K562 (cell line): ENCODE results near the gene NRXN3. TPM values are rescaled to one million over a fixed set of nuclear protein-coding genes. Genes with fewer than 3 reads are reported as not detected.

Experiments
- ATAC-seq: fragments of 200-7000 bp; cut with Tn5 transposase; 3 replicates; pipeline ENCODE4 v1.9.1; 2020; ENCODE audit warnings: moderate library complexity
- BruUV-seq: library from RNA; stranded (reverse); fragments of 400-500 nt; replicated peaks from 2 replicates; lab custom pipeline; 2021; lab: Mats Ljungman, UMichigan
- CTCF ChIA-PET: fragments of 300-600 bp; formaldehyde crosslinking; extraction: SDS; loops from one replicate; lab custom pipeline; 2021; ENCODE audit warnings: low intra/inter-chr PET ratio; lab: Yijun Ruan, JAX
- POLR2A ChIA-PET: fragments of 300-600, 350-650 bp; sonication (Branson Sonifier 250); formaldehyde crosslinking; extraction: SDS; loops from one replicate; lab custom pipeline; 2021; ENCODE audit warnings: antibody characterized with exemption, inconsistent platforms; lab: Yijun Ruan, JAX
- DNase-seq, 4 experiments: peaks; one replicate each; pipeline versions ENCODE4 v3.0.0 to v3.0.0-alpha.2; 2011 to 2018; ENCODE audit warnings: low spot score in 3 of 4, mixed read lengths in 3 of 4; ENCODE audit errors: extremely low read depth in 1 of 4
- FAIRE-seq: peaks from 2 replicates; lab custom pipeline; 2011; peaks lifted over from hg19 to GRCh38; lab: Jason Lieb, UNC
- H2AFZ ChIP-seq: 2 replicates; pipeline ENCODE4 v1.6.0; 2011; ENCODE audit warnings: low read depth, low read length, control low read depth, inconsistent platforms
- H3K27ac ChIP-seq: fragments of 200-600 bp; 3 replicates; pipeline ENCODE4 v1.8.0; 2011; ENCODE audit warnings: low read depth, mild to moderate bottlenecking, control low read depth, inconsistent platforms, low read length, moderate library complexity, mixed read lengths; ENCODE audit errors: extremely low read depth
- H3K27me3 ChIP-seq, 2 experiments: fragments of 300-600 bp in 1 of 2; 2 replicates in 1 of 2; 3 replicates in 1 of 2; pipeline versions ENCODE4 v1.6.0 to v1.8.0; 2011; ENCODE audit warnings: inconsistent platforms in 2 of 2, low read length in 2 of 2, mild to moderate bottlenecking in 1 of 2, mixed read lengths in 1 of 2, moderate library complexity in 1 of 2; ENCODE audit not compliant: control insufficient read depth in 2 of 2, insufficient read depth in 2 of 2
- H3K36me3 ChIP-seq: fragments of 300-600 bp; 3 replicates; pipeline ENCODE4 v1.8.0; 2011; ENCODE audit warnings: mild to moderate bottlenecking, low read length, inconsistent platforms; ENCODE audit not compliant: control insufficient read depth, insufficient read depth
- H3K4me1 ChIP-seq, 2 experiments: fragments of 200-600 bp in 1 of 2; replicated peaks in 1 of 2; 2 replicates in 1 of 2; 3 replicates in 1 of 2; pipeline versions ENCODE4 v1.5.1 to v1.8.0; 2011; ENCODE audit warnings: inconsistent platforms in 2 of 2, low read length in 2 of 2, mild to moderate bottlenecking in 1 of 2, mixed read lengths in 1 of 2, moderate library complexity in 1 of 2; ENCODE audit not compliant: control insufficient read depth in 2 of 2, insufficient read depth in 2 of 2
- H3K4me2 ChIP-seq: 2 replicates; pipeline ENCODE4 v1.6.1; 2011; ENCODE audit warnings: low read length, control low read depth, inconsistent platforms, mixed read lengths; ENCODE audit not compliant: insufficient read depth
- H3K4me3 ChIP-seq: fragments of 200-600 bp; sonication (generic), shearing (Covaris generic); 2 replicates; pipeline ENCODE4 v1.5.1; 2016; ENCODE audit warnings: control low read depth, inconsistent platforms
- H3K79me2 ChIP-seq: fragments of 200-600 bp; 3 replicates; pipeline ENCODE4 v1.8.0; 2011; ENCODE audit warnings: low read length, inconsistent platforms; ENCODE audit not compliant: control insufficient read depth, insufficient read depth
- H3K9ac ChIP-seq, 2 experiments: 2 replicates each; pipeline versions ENCODE4 v1.6.0 to v1.6.1; 2011; ENCODE audit warnings: low read depth in 2 of 2, low read length in 2 of 2, control low read depth in 1 of 2, inconsistent platforms in 1 of 2, mild to moderate bottlenecking in 1 of 2, mixed read lengths in 1 of 2; ENCODE audit not compliant: insufficient read depth in 1 of 2
- H3K9me1 ChIP-seq: one replicate; pipeline ENCODE4 v1.6.0; 2011; ENCODE audit warnings: inconsistent platforms, mild to moderate bottlenecking, low read length, moderate library complexity; ENCODE audit not compliant: control insufficient read depth, insufficient read depth
- H3K9me3 ChIP-seq: replicated peaks from 2 replicates; pipeline ENCODE4 v1.5.1; 2011; ENCODE audit warnings: low read depth, low read length, inconsistent platforms; ENCODE audit not compliant: control insufficient read depth, insufficient read depth
- H4K20me1 ChIP-seq: replicated peaks from 2 replicates; pipeline ENCODE4 v1.6.1; 2011; ENCODE audit warnings: low read length, inconsistent platforms, mixed read lengths; ENCODE audit not compliant: control insufficient read depth, insufficient read depth
- C11orf30 ChIP-seq: fragments of 450-650 bp; IDR thresholded peaks from 2 replicates; pipeline ENCODE4 v1.6.1; 2016; ENCODE audit warnings: low read depth, mild to moderate bottlenecking
- ETS2 ChIP-seq: IDR thresholded peaks from 2 replicates; pipeline ENCODE4 v1.6.1; 2016; ENCODE audit warnings: borderline replicate concordance, missing genetic modification characterization, mild to moderate bottlenecking, moderate library complexity, missing compliant biosample characterization; ENCODE audit not compliant: poor library complexity, severe bottlenecking
- KDM5B ChIP-seq: fragments of 200-600 bp; sonication (generic); IDR thresholded peaks from 2 replicates; pipeline ENCODE4 v1.6.1; 2012; ENCODE audit warnings: low read depth, mild to moderate bottlenecking, moderate library complexity, low read length, control low read depth, inconsistent platforms; ENCODE audit not compliant: insufficient replicate concordance
- NFXL1 ChIP-seq: fragments of 450-650 bp; formaldehyde crosslinking; IDR thresholded peaks from 2 replicates; pipeline ENCODE4 v1.4.0; 2021; ENCODE audit warnings: mild to moderate bottlenecking
- RBM15 ChIP-seq: fragments of 200-400 bp; formaldehyde crosslinking; IDR thresholded peaks from 2 replicates; pipeline ENCODE4 v1.6.1; 2018; ENCODE audit warnings: mild to moderate bottlenecking, low read length, moderate library complexity; ENCODE audit not compliant: insufficient read depth
- ZNF354B ChIP-seq: fragments of 250-450 bp; sonication (Bioruptor Pico); IDR thresholded peaks from 2 replicates; pipeline ENCODE4 v1.4.0; 2020
- WGBS: fragments of 100-300 bp; shearing (Covaris generic); methylation state at CpG from one replicate; pipeline ENCODE4 v1.1.6; 2016; ENCODE audit warnings: low coverage, mixed read lengths; ENCODE audit not compliant: insufficient coverage; ENCODE audit errors: missing lambda C conversion rate; 5-methylcytosine and 5-hydroxymethylcytosine counted together
- in situ Hi-C: fragments of 300-500 bp; cut with MboI; formaldehyde crosslinking; loops from 4 replicates; pipeline ENCODE4 v1.15.0; 2018; ENCODE audit warnings: inconsistent platforms, mixed read lengths
- intact Hi-C: fragments of 100-400 bp; cut with micrococcal nuclease; formaldehyde crosslinking; loops from 2 replicates; pipeline ENCODE4 v1.14.2; 2022
- polyA plus RNA-seq, 8 experiments: library from polyadenylated mRNA; depleted of rRNA in 4 of 8; stranded (reverse) in 5 of 8; unstranded in 3 of 8; fragments of >200 nt; fragmentation: Nextera tagmentation in 2 of 8; fragmentation: Illumina TruSeq in 1 of 8; extraction: Ambion mirVana in 2 of 8; extraction: Trizol in 1 of 8; gene quantifications; 2 replicates each; pipeline versions ENCODE4 v1.2.1 to v1.2.3, GENCODE V29; 2011 to 2014; ENCODE audit warnings: inconsistent platforms in 1 of 8, missing spikeins in 1 of 8
- total RNA-seq, 7 experiments: library from RNA; depleted of rRNA in 6 of 7; stranded (reverse); fragments of >200 nt in 6 of 7; fragmentation: Illumina TruSeq in 2 of 7; extraction: Trizol in 2 of 7; gene quantifications; 2 replicates each; pipeline versions ENCODE4 v1.2.1 to v1.2.3, GENCODE V29; 2011 to 2021; ENCODE audit warnings: low replicate concordance in 1 of 7
- TF ChIP-seq, protein P1 (sequence below), 2 experiments: fragments of 450-650 bp; IDR thresholded peaks; 2 replicates each; pipeline ENCODE4 v1.6.1; 2016; ENCODE audit warnings: mild to moderate bottlenecking in 2 of 2, borderline replicate concordance in 1 of 2, low read depth in 1 of 2, moderate library complexity in 1 of 2

Gene NRXN3
- total and polyA plus RNA-seq, 9 of the 15 experiments (the other 6 are each of a cell fraction or from before 2014, with no cell fraction given), result 0.09 TPM; not detected in 8

DNA sequence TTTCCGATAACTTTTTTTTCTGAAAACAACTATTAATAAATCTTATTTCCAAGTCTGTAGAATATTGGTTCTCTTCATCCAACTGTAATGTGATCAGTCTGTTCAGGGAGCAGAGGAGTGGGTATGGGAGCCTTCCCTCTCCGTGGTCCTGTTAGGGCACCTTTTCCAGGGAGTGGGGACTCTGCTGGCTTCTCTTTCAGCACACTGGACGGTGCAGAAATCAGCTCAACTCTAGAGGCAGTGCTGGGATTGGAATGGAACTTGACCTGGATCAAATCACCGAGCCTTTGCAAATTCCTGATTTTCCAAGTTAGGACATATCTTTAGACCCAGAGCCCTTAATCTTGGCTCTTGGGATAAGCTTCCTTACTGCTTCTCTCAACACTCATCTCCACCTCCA, 1410.7 kb downstream of the NRXN3 start:
- no peak overlapping the region for H3K4me3 ChIP-seq
- H3K27ac ChIP-seq, result no peak overlapping the region
- BruUV-seq, result no TSS peak
- H3K79me2 ChIP-seq, result no peaks in the 10 kb centered on the region
- ATAC-seq, result no peak
- H3K9me1 ChIP-seq, result no peaks in the 10 kb centered on the region
- no peaks in the 10 kb centered on the region for H3K27me3 ChIP-seq
- no peaks in the 10 kb centered on the region for H3K36me3 ChIP-seq
- in situ Hi-C loops, result no loop called here
- WGBS, result 0% methylated on average over 3 of the region's 4 CpGs
- POLR2A ChIA-PET, result no interaction called here
- H3K9ac ChIP-seq, result no peak overlapping the region
- intact Hi-C loops, result no loop called here
- no peak overlapping the region for H3K4me2 ChIP-seq
- H3K4me1 ChIP-seq, result no peaks in the 10 kb centered on the region
- DNase-seq, result no peak
- H4K20me1 ChIP-seq, result no peaks in the 10 kb centered on the region
- H3K9me3 ChIP-seq, result no peaks in the 10 kb centered on the region
- CTCF ChIA-PET, result no interaction called here
- FAIRE-seq, result no peak
- H2AFZ ChIP-seq, result no peak overlapping the region
- TF ChIP-seq, protein P1, sequence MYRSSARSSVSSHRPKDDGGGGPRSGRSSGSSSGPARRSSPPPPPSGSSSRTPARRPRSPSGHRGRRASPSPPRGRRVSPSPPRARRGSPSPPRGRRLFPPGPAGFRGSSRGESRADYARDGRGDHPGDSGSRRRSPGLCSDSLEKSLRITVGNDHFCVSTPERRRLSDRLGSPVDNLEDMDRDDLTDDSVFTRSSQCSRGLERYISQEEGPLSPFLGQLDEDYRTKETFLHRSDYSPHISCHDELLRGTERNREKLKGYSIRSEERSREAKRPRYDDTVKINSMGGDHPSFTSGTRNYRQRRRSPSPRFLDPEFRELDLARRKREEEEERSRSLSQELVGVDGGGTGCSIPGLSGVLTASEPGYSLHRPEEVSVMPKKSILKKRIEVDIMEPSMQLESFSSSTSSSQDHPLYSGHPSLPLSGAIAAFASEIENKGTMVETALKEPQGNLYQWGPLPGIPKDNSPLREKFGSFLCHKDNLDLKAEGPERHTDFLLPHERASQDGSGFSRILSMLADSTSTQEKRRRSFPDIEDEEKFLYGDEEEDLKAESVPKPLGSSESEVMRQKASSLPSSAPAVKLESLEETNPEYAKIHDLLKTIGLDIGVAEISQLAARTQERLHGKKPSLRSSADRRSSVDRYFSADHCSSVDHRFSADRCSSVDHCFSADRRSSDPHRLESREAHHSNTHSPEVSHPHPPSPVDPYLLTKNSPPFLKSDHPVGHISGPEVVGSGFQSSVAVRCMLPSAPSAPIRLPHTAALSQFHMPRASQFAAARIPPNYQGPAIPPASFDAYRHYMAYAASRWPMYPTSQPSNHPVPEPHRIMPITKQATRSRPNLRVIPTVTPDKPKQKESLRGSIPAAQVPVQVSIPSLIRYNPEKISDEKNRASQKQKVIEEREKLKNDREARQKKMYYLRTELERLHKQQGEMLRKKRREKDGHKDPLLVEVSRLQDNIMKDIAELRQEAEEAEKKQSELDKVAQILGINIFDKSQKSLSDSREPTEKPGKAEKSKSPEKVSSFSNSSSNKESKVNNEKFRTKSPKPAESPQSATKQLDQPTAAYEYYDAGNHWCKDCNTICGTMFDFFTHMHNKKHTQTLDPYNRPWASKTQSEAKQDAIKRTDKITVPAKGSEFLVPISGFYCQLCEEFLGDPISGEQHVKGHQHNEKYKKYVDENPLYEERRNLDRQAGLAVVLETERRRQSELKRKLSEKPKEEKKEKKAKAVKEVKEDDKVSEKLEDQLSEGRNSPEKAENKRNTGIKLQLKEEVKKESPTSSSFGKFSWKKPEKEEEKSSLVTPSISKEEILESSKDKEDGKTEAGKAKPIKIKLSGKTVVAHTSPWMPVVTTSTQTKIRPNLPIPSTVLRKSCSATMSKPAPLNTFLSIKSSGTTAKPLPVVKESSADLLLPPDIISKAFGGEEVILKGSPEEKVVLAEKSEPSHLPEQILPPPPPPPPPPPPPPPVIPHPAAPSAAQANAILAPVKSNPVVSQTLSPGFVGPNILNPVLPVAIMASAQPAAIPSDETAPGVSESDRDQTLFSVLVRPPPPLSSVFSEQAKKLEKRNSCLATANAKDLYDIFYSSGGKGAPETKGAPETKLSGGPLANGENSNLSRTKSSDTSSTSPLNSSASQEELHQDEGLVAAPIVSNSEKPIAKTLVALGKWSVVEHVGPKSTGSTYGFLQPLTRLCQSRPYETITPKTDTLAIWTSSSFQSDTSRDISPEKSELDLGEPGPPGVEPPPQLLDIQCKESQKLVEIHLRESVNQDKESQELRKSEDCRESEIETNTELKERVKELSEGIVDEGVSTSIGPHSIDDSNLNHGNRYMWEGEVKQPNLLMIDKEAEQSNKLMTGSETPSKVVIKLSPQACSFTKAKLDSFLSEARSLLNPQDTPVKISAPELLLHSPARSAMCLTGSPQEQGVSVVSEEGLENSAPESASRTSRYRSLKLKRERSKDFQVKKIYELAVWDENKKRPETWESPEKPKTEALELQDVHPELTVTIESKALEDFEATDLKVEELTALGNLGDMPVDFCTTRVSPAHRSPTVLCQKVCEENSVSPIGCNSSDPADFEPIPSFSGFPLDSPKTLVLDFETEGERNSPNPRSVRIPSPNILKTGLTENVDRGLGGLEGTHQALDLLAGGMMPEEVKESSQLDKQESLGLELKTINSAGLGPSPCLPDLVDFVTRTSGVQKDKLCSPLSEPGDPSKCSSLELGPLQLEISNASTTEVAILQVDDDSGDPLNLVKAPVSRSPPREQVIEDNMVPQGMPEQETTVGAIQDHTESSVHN (IDR thresholded peaks at IDR 0.05; ENCODE audit: borderline replicate concordance in 1 of 2, low read depth in 1 of 2), result no peak
- TF ChIP-seq ZNF354B (CRISPR knock-in tag), result no peak
- TF ChIP-seq NFXL1, result no peak
- TF ChIP-seq C11orf30, result no peak
- TF ChIP-seq ETS2 (tag), result no peak
- TF ChIP-seq KDM5B, result no peak
- TF ChIP-seq RBM15, result no peak
